ENCODE results near the gene CDK2. TPM values are rescaled to one million over a fixed set of nuclear protein-coding genes. Genes with fewer than 3 reads are reported as not detected.

Gene CDK2
- total and polyA plus RNA-seq, 7 experiments from 2014 or later, result 7.0 to 77.2 (median 20.7) TPM

- intact Hi-C loops (cut with micrococcal nuclease), result loop anchor here (1.0 to 5.0 kb wide), 12 partner anchors 11 to 1816 kb away; partner anchors contain the start of genes ATP5F1B (in 1 of the 2), IKZF4 (in 1 of the 2), MYL6B (in 1 of the 2) and NEMP1 (in 1 of the 2)
- Mint-ChIP-seq H3K4me1 (peaks cover 42 to 67% (median 52%) of the 10 kb centered on the region in 7 donors), H3K27ac (peak overlapping the region; percentile 95 to 100 (median 97)), H3K27me3 (peaks cover 0 to 2% (median 0%) of the 10 kb centered on the region in 5 donors), H3K36me3 (peaks cover under 1 to 40% (median 15%) of the 10 kb centered on the region in 5 donors), H3K4me3 (peak overlapping the region; percentile 96 to 100 (median 98)), H3K9me3 (peaks cover 0 to 11% (median 0%) of the 10 kb centered on the region in 11 donors)
- POLR2A ChIA-PET, result interaction anchor here (0.6 to 22.1 kb wide), 25 partner anchors 10 to 1601 kb away, joined by 3 to 728 read pairs (median 5); partner anchors contain the start of genes BLOC1S1, CD63, COPZ1 and DNAJC14
- no peaks in the 10 kb centered on the region for H3K27me3 ChIP-seq (ENCODE audit: control insufficient read depth in 2 of 2, insufficient read depth in 2 of 2, low read length in 2 of 2)
- ATAC-seq (no peak), DNase-seq (peak in 3 of 9 donors; percentile 21 to 24 (median 21))
- H3K9me3 ChIP-seq (ENCODE audit: control insufficient read depth in 2 of 3, low read length in 3 of 3), result no peaks in the 10 kb centered on the region
- CTCF ChIA-PET, result interaction anchor here (0.6 to 5.5 kb wide), 16 partner anchors 9 to 189 kb away, joined by 3 to 51 read pairs (median 4); partner anchors contain the start of genes DNAJC14, ORMDL2 and SARNP
- peak overlapping the region; percentile 99 for H3K4me3 ChIP-seq (ENCODE audit: low read length)
- H3K27ac ChIP-seq (ENCODE audit: low read depth, low read length), result peak overlapping the region; percentile 90
- peaks cover 0 to 16% (median 0%) of the 10 kb centered on the region in 3 experiments for H3K36me3 ChIP-seq (ENCODE audit: control insufficient read depth in 2 of 3, insufficient read depth in 3 of 3, low read length in 3 of 3)
- H3K4me1 ChIP-seq (ENCODE audit: control insufficient read depth in 2 of 2, insufficient read depth in 2 of 2, low read length in 2 of 2), result peaks cover 25 to 30% of the 10 kb centered on the region in 2 donors
Measured at GRCh38 chr12:55925870-55926737, 40.5 kb upstream of the CDK2 start.

- CTCF ChIA-PET, result interaction anchor here (0.7 to 5.5 kb wide), 12 partner anchors 9 to 189 kb away, joined by 3 to 51 read pairs (median 5); partner anchors contain the start of genes DNAJC14, ORMDL2 and SARNP
Measured at GRCh38 chr12:55926738-55927587, 39.7 kb upstream of the CDK2 start.

GRCh38 chr12:55927588-55928502 is 38.8 kb upstream of the CDK2 start, which contains the start of gene PYM1:
PYM1 (minus strand) TSS chr12:55927894; CDS start chr12:55927761, 133 bp downstream.
- Histone ChIP-seq H3K4me1 (ENCODE audit: control insufficient read depth in 2 of 2, insufficient read depth in 2 of 2, low read length in 2 of 2) (peaks cover 20 to 28% of the 10 kb centered on the region in 2 donors), H3K4me3 (ENCODE audit: low read length) (peak within 1 kb of the TSS; percentile 99), H3K9me3 (ENCODE audit: control insufficient read depth in 2 of 3, low read length in 3 of 3) (no peaks in the 10 kb centered on the region), H3K27ac (ENCODE audit: low read depth, low read length) (peak within 1 kb of the TSS; percentile 90), H3K36me3 (ENCODE audit: control insufficient read depth in 2 of 3, insufficient read depth in 3 of 3, low read length in 3 of 3) (peaks cover 0 to 27% (median 0%) of the 10 kb centered on the region in 3 experiments), H3K27me3 (ENCODE audit: control insufficient read depth in 2 of 2, insufficient read depth in 2 of 2, low read length in 2 of 2) (no peaks in the 10 kb centered on the region)
- CTCF ChIA-PET, result interaction anchor here (0.8 to 5.5 kb wide), 9 partner anchors 8 to 193 kb away, joined by 3 to 51 read pairs (median 4); partner anchors contain the start of genes DNAJC14, ORMDL2 and SARNP
- intact Hi-C loops (cut with micrococcal nuclease), result loop anchor here (1.0 to 5.0 kb wide), 19 partner anchors 13 to 1814 kb away; partner anchors contain the start of genes DNAJC14 (in 2 of the 2), ATP5F1B (in 1 of the 2), BLOC1S1 (in 1 of the 2) and CD63 (in 1 of the 2)
- POLR2A ChIA-PET, result interaction anchor here (0.6 to 22.1 kb wide), 20 partner anchors 12 to 952 kb away, joined by 3 to 728 read pairs (median 6); partner anchors contain the start of genes BLOC1S1, CD63, DNAJC14 and IL23A
- Mint-ChIP-seq H3K27me3 (peaks cover 0 to 2% (median 0%) of the 10 kb centered on the region in 5 donors), H3K4me1 (peaks cover 25 to 53% (median 43%) of the 10 kb centered on the region in 7 donors), H3K36me3 (peaks cover 7 to 42% (median 24%) of the 10 kb centered on the region in 5 donors), H3K4me3 (peak within 1 kb of the TSS; percentile 96 to 100 (median 98)), H3K27ac (peak within 1 kb of the TSS; percentile 96 to 100 (median 98)), H3K9me3 (peaks cover 0 to 11% (median 0%) of the 10 kb centered on the region in 11 donors)
- peak; percentile 28 to 67 (median 39) for DNase-seq
- ATAC-seq, result peak; percentile 10

More at GRCh38 chr12:55926738-55927587, 39.7 kb upstream of the CDK2 start:
- peak overlapping the region; percentile 96 to 100 (median 98) for H3K4me3 Mint-ChIP-seq
- intact Hi-C loops (cut with micrococcal nuclease), result loop anchor here (1.0 to 5.0 kb wide), 19 partner anchors 12 to 1815 kb away; partner anchors contain the start of genes DNAJC14 (in 2 of the 2), ATP5F1B (in 1 of the 2), BLOC1S1 (in 1 of the 2) and IKZF4 (in 1 of the 2)
- peaks cover 33 to 61% (median 50%) of the 10 kb centered on the region in 7 donors for H3K4me1 Mint-ChIP-seq
- H3K27me3 ChIP-seq (ENCODE audit: control insufficient read depth in 2 of 2, insufficient read depth in 2 of 2, low read length in 2 of 2), result no peaks in the 10 kb centered on the region
- peaks cover 25 to 28% of the 10 kb centered on the region in 2 donors for H3K4me1 ChIP-seq (ENCODE audit: control insufficient read depth in 2 of 2, insufficient read depth in 2 of 2, low read length in 2 of 2)
- H3K27ac Mint-ChIP-seq, result peak overlapping the region; percentile 96 to 100 (median 97)
- H3K36me3 Mint-ChIP-seq, result peaks cover 7 to 43% (median 18%) of the 10 kb centered on the region in 5 donors
- peak; percentile 65 for ATAC-seq
- peaks cover 0 to 11% (median 0%) of the 10 kb centered on the region in 11 donors for H3K9me3 Mint-ChIP-seq
- H3K36me3 ChIP-seq (ENCODE audit: control insufficient read depth in 2 of 3, insufficient read depth in 3 of 3, low read length in 3 of 3), result peaks cover 0 to 22% (median 0%) of the 10 kb centered on the region in 3 experiments
- peak; percentile 70 to 91 (median 87) for DNase-seq
- peak overlapping the region; percentile 90 for H3K27ac ChIP-seq (ENCODE audit: low read depth, low read length)
- H3K4me3 ChIP-seq (ENCODE audit: low read length), result peak overlapping the region; percentile 99
- H3K27me3 Mint-ChIP-seq, result peaks cover 0 to 2% (median 0%) of the 10 kb centered on the region in 5 donors
- POLR2A ChIA-PET, result interaction anchor here (0.6 to 22.1 kb wide), 23 partner anchors 11 to 1602 kb away, joined by 3 to 728 read pairs (median 5); partner anchors contain the start of genes BLOC1S1, CD63, COPZ1 and DNAJC14
- H3K9me3 ChIP-seq (ENCODE audit: control insufficient read depth in 2 of 3, low read length in 3 of 3), result no peaks in the 10 kb centered on the region

DNA sequence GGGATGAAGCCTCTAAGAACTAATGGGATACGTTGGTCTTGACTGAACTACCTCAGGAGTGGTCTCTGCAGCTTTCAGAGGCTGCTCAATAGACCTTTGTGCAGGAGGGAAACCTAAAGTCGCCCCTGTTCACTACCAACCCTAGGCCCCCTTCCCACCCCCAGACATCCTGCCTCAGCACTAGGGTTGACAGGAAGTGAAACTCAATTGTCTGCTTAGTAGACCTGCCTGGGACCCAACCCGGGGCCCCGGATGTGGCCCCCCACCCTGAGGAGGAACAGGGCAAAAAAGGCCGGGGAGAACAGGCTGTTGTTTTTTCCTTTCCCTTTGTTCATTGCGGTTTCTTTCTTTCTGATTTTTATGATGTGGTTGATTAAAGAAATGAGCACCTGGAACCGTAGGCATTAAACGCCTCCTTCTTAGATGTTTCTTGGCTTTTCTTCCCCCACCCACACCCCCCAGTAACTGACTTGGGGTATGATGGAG is 37.3 kb upstream of the CDK2 start:
- intact Hi-C loops (cut with micrococcal nuclease), result loop anchor here (1.0 to 5.0 kb wide), 17 partner anchors 37 to 1813 kb away; partner anchors contain the start of genes ATP5F1B (in 1 of the 2), CD63 (in 1 of the 2), CDK2 (in 1 of the 2) and IKZF4 (in 1 of the 2)
- Histone ChIP-seq H3K27me3 (ENCODE audit: control insufficient read depth in 2 of 2, insufficient read depth in 2 of 2, low read length in 2 of 2) (no peaks in the 10 kb centered on the region), H3K4me1 (ENCODE audit: control insufficient read depth in 2 of 2, insufficient read depth in 2 of 2, low read length in 2 of 2) (peaks cover 26 to 43% of the 10 kb centered on the region in 2 donors), H3K9me3 (ENCODE audit: control insufficient read depth in 2 of 3, low read length in 3 of 3) (no peaks in the 10 kb centered on the region), H3K36me3 (ENCODE audit: control insufficient read depth in 2 of 3, insufficient read depth in 3 of 3, low read length in 3 of 3) (peaks cover 0 to 27% (median 0%) of the 10 kb centered on the region in 3 experiments), H3K4me3 (ENCODE audit: low read length) (peak overlapping the region; percentile 99), H3K27ac (ENCODE audit: low read depth, low read length) (peak overlapping the region; percentile 90)
- Mint-ChIP-seq H3K4me3 (peak overlapping the region; percentile 96 to 100 (median 98)), H3K4me1 (peaks cover 28 to 55% (median 43%) of the 10 kb centered on the region in 7 donors), H3K9me3 (peaks cover 0 to 11% (median 0%) of the 10 kb centered on the region in 11 donors), H3K27me3 (peaks cover 0 to 2% (median 0%) of the 10 kb centered on the region in 5 donors), H3K27ac (peak overlapping the region; percentile 95 to 100 (median 97)), H3K36me3 (peaks cover 7 to 51% (median 31%) of the 10 kb centered on the region in 5 donors)
- POLR2A ChIA-PET, result interaction anchor here (0.9 to 22.1 kb wide), 18 partner anchors 12 to 1548 kb away, joined by 3 to 728 read pairs (median 8); partner anchors contain the start of genes BLOC1S1, DNAJC14, ORMDL2 and PA2G4
- DNase-seq (peak; percentile 60 to 99 (median 97)), ATAC-seq (peak; percentile 79)
- CTCF ChIA-PET, result interaction anchor here (0.7 to 5.5 kb wide), 5 partner anchors 10 to 194 kb away, joined by 3 to 51 read pairs (median 4); partner anchors contain the start of genes ORMDL2 and SARNP

Measured in naive thymus-derived CD4-positive, alpha-beta T cell (primary cell).